HEK293 (cell line): ENCODE results near the gene ATP6V0A1.
A peak's percentile ranks its signal among the peaks of the same experiment; 100 is the strongest.

Experiments used
- ATF2 ChIP-seq: fragments of 450-650 bp; formaldehyde crosslinking; IDR thresholded peaks from 2 replicates; pipeline ENCODE4 v1.5.1; 2016; ENCODE audit warnings: missing biosample characterization, missing genetic modification characterization, low read depth
- EGR2 ChIP-seq: fragments of 450-650 bp; formaldehyde crosslinking; IDR thresholded peaks from 2 replicates; pipeline ENCODE4 v1.5.1; 2016; ENCODE audit warnings: low read depth, missing biosample characterization, missing genetic modification characterization
- GLI2 ChIP-seq: fragments of 450-650 bp; formaldehyde crosslinking; IDR thresholded peaks from 2 replicates; pipeline ENCODE4; 2017; ENCODE audit warnings: missing biosample characterization, missing genetic modification characterization, low read depth, borderline replicate concordance
- GLI4 ChIP-seq: fragments of 450-650 bp; formaldehyde crosslinking; IDR thresholded peaks from 2 replicates; pipeline ENCODE4 v1.5.1; 2016; ENCODE audit warnings: missing biosample characterization, missing genetic modification characterization
- KLF7 ChIP-seq: fragments of 450-650 bp; formaldehyde crosslinking; IDR thresholded peaks from 2 replicates; pipeline ENCODE4 v1.5.1; 2016; ENCODE audit warnings: missing biosample characterization, missing genetic modification characterization, borderline replicate concordance
- MEIS1 ChIP-seq: sonication (generic); formaldehyde crosslinking; IDR thresholded peaks from 2 replicates; pipeline ENCODE4 v1.8.1; 2022; ENCODE audit warnings: missing genetic modification reagents, mild to moderate bottlenecking, borderline replicate concordance
- PRDM4 ChIP-seq: fragments of 450-650 bp; formaldehyde crosslinking; IDR thresholded peaks from 2 replicates; pipeline ENCODE4 v1.5.1; 2017; ENCODE audit warnings: missing biosample characterization, missing genetic modification characterization
- WT1 ChIP-seq: fragments of 450-650 bp; formaldehyde crosslinking; IDR thresholded peaks from 2 replicates; pipeline ENCODE4 v1.5.1; 2016; ENCODE audit warnings: missing biosample characterization, missing genetic modification characterization
- ZBTB10 ChIP-seq: fragments of 450-650 bp; formaldehyde crosslinking; IDR thresholded peaks from 2 replicates; pipeline ENCODE4 v1.5.1; 2016; ENCODE audit warnings: missing biosample characterization, missing genetic modification characterization
- ZNF10 ChIP-seq: fragments of 450-650 bp; formaldehyde crosslinking; IDR thresholded peaks from 2 replicates; pipeline ENCODE4 v1.5.1; 2017; ENCODE audit warnings: missing biosample characterization, missing genetic modification characterization
- ZNF114 ChIP-seq: fragments of 450-650 bp; formaldehyde crosslinking; IDR thresholded peaks from 2 replicates; pipeline ENCODE4 v1.5.0; 2017; ENCODE audit warnings: missing biosample characterization, missing genetic modification characterization
- ZNF148 ChIP-seq: fragments of 450-650 bp; formaldehyde crosslinking; IDR thresholded peaks from 2 replicates; pipeline ENCODE4 v1.5.0; 2017; ENCODE audit warnings: missing biosample characterization, missing genetic modification characterization, borderline replicate concordance
- ZNF157 ChIP-seq: fragments of 450-650 bp; formaldehyde crosslinking; IDR thresholded peaks from 2 replicates; pipeline ENCODE4 v1.5.1; 2016; ENCODE audit warnings: missing biosample characterization, missing genetic modification characterization
- ZNF18 ChIP-seq: fragments of 450-650 bp; formaldehyde crosslinking; IDR thresholded peaks from 2 replicates; pipeline ENCODE4 v1.5.1; 2016; ENCODE audit warnings: missing biosample characterization, missing genetic modification characterization
- ZNF2 ChIP-seq: fragments of 450-650 bp; formaldehyde crosslinking; IDR thresholded peaks from 2 replicates; pipeline ENCODE4 v1.5.1; 2016; ENCODE audit warnings: missing biosample characterization, missing genetic modification characterization
- ZNF202 ChIP-seq: fragments of 450-650 bp; formaldehyde crosslinking; IDR thresholded peaks from 2 replicates; pipeline ENCODE4 v1.5.1; 2016; ENCODE audit warnings: missing biosample characterization, missing genetic modification characterization, borderline replicate concordance
- ZNF248 ChIP-seq: fragments of 450-650 bp; formaldehyde crosslinking; IDR thresholded peaks from 2 replicates; pipeline ENCODE4 v1.5.1; 2017; ENCODE audit warnings: missing biosample characterization, missing genetic modification characterization
- ZNF341 ChIP-seq: fragments of 450-650 bp; formaldehyde crosslinking; IDR thresholded peaks from 2 replicates; pipeline ENCODE4; 2016; ENCODE audit warnings: low read depth, missing biosample characterization, missing genetic modification characterization
- ZNF362 ChIP-seq: fragments of 450-650 bp; formaldehyde crosslinking; IDR thresholded peaks from 2 replicates; pipeline ENCODE4 v1.5.1; 2016; ENCODE audit warnings: missing biosample characterization, missing genetic modification characterization
- ZNF366 ChIP-seq: fragments of 450-650 bp; formaldehyde crosslinking; conservative IDR thresholded peaks from 2 replicates; pipeline ENCODE4 v1.5.1; 2016; ENCODE audit warnings: missing biosample characterization, missing genetic modification characterization
- ZNF398 ChIP-seq: fragments of 450-650 bp; formaldehyde crosslinking; IDR thresholded peaks from 2 replicates; pipeline ENCODE4 v1.5.1; 2017; ENCODE audit warnings: missing biosample characterization, missing genetic modification characterization
- ZNF544 ChIP-seq: fragments of 450-650 bp; formaldehyde crosslinking; IDR thresholded peaks from 2 replicates; pipeline ENCODE4 v1.5.0; 2017; ENCODE audit warnings: missing biosample characterization, missing genetic modification characterization
- ZNF654 ChIP-seq: fragments of 450-650 bp; formaldehyde crosslinking; IDR thresholded peaks from 2 replicates; pipeline ENCODE4 v1.5.1; 2016; ENCODE audit warnings: low read depth, missing biosample characterization, missing genetic modification characterization
- ZNF658 ChIP-seq: fragments of 450-650 bp; formaldehyde crosslinking; IDR thresholded peaks from 2 replicates; pipeline ENCODE4; 2016; ENCODE audit warnings: missing biosample characterization, missing genetic modification characterization
- ZNF660 ChIP-seq: fragments of 450-650 bp; IDR thresholded peaks from 2 replicates; pipeline ENCODE4 v1.5.1; 2018; ENCODE audit warnings: missing biosample characterization, mild to moderate bottlenecking, missing genetic modification characterization
- ZNF701 ChIP-seq: fragments of 450-650 bp; formaldehyde crosslinking; IDR thresholded peaks from 2 replicates; pipeline ENCODE4 v1.5.1; 2016; ENCODE audit warnings: missing biosample characterization, missing genetic modification characterization
- ZNF777 ChIP-seq: fragments of 450-650 bp; formaldehyde crosslinking; IDR thresholded peaks from 2 replicates; pipeline ENCODE4 v1.5.1; 2017; ENCODE audit warnings: missing biosample characterization, missing genetic modification characterization, borderline replicate concordance

The ATP6V0A1 gene

GRCh38 chr17:42459256-42459800 lies 650 bp downstream of the ATP6V0A1 start (continued):
- TF ChIP-seq GLI2 (tag by site-specific recombination): no peak
- no peak for TF ChIP-seq ZNF658 (tag by site-specific recombination)
- peak; percentile 55 for TF ChIP-seq ZNF366 (tag by site-specific recombination)
- TF ChIP-seq ZNF362: no peak
- no peak for TF ChIP-seq GLI4 (tag by site-specific recombination)
- no peak for TF ChIP-seq PRDM4 (tag by site-specific recombination)
- TF ChIP-seq ZNF777 (tag by site-specific recombination): no peak
- no peak for TF ChIP-seq ZNF157 (tag by site-specific recombination)
- no peak for TF ChIP-seq ZNF544
- TF ChIP-seq KLF7: no peak
- no peak for TF ChIP-seq ZNF248 (tag by site-specific recombination)
- TF ChIP-seq ZNF18 (tag by site-specific recombination): no peak
- no peak for TF ChIP-seq ZBTB10 (tag by site-specific recombination)
- no peak for TF ChIP-seq WT1
- no peak for TF ChIP-seq ZNF148 (tag by site-specific recombination)
- TF ChIP-seq MEIS1 (CRISPR knock-in tag): no peak
- TF ChIP-seq ZNF114 (tag by site-specific recombination): no peak
- TF ChIP-seq ZNF701 (tag by site-specific recombination): no peak
- peak; percentile 76 for TF ChIP-seq ZNF341 (tag by site-specific recombination)
- TF ChIP-seq ATF2 (tag by site-specific recombination): no peak
- no peak for TF ChIP-seq EGR2 (tag by site-specific recombination)
- no peak for TF ChIP-seq ZNF654 (tag by site-specific recombination)
- TF ChIP-seq ZNF398 (tag by site-specific recombination): no peak
- peak; percentile 98 for TF ChIP-seq ZNF2 (tag by site-specific recombination)
- no peak for TF ChIP-seq ZNF10 (tag by site-specific recombination)
- TF ChIP-seq ZNF660 (tag by site-specific recombination): no peak
- TF ChIP-seq ZNF202: no peak
